Thoracic aorta (tissue), 2 donors: ENCODE measurements around the gene CLDN18. TPM values are rescaled to one million over a fixed set of nuclear protein-coding genes. Genes with fewer than 3 reads are reported as not detected.

ENCODE experiments used
- ATAC-seq: fragments of 150-250 bp; one replicate; pipeline ENCODE4 v1.8.0; 2017; ENCODE audit warnings: low read depth; ENCODE audit not compliant: insufficient number of reproducible peaks, low FRiP score
- DNase-seq: peaks from one replicate; pipeline ENCODE4 v3.0.0-alpha.2; 2020; ENCODE audit warnings: low spot score
- H3K27ac ChIP-seq, 2 donors: fragments of 200-600 bp; sonication (generic); 1 replicate in 1 of 2; 2 replicates in 1 of 2; pipeline ENCODE4 v1.5.1; 2016; ENCODE audit warnings: mild to moderate bottlenecking in 2 of 2, moderate library complexity in 2 of 2
- H3K27me3 ChIP-seq: fragments of 200-600 bp; sonication (generic); replicated peaks from 2 replicates; pipeline ENCODE4 v1.6.0; 2016; ENCODE audit warnings: mild to moderate bottlenecking; ENCODE audit not compliant: insufficient read depth
- H3K36me3 ChIP-seq: fragments of 200-600 bp; sonication (generic); one replicate; pipeline ENCODE4 v1.5.1; 2016
- H3K4me1 ChIP-seq, 2 donors: fragments of 200-600 bp; sonication (generic); 1 replicate in 1 of 2; 2 replicates in 1 of 2; pipeline versions ENCODE4 v1.5.1 to v1.6.0; 2016; ENCODE audit warnings: low read depth in 2 of 2, mild to moderate bottlenecking in 1 of 2; ENCODE audit not compliant: control insufficient read depth in 1 of 2
- H3K4me3 ChIP-seq: fragments of 200-600 bp; sonication (generic); 2 replicates; pipeline ENCODE4 v1.5.1; 2016; ENCODE audit warnings: mild to moderate bottlenecking
- H3K9me3 ChIP-seq: fragments of 200-600 bp; sonication (generic); 2 replicates; pipeline ENCODE4 v1.5.1; 2016
- CTCF ChIP-seq: fragments of 200-600 bp; sonication (generic); IDR thresholded peaks from one replicate; pipeline ENCODE4 v1.5.1; 2019; ENCODE audit warnings: antibody characterized with exemption
- total RNA-seq, 2 donors: library from RNA; depleted of rRNA; stranded (reverse); fragments of >200 nt; gene quantifications; one replicate each; pipeline versions ENCODE4 v1.1.0 to v1.2.3, GENCODE V29; 2016

CLDN18 gene
- total RNA-seq, 2 donors from 2014 or later, result 7.3 TPM; not detected in 1

- no peak for TF ChIP-seq CTCF
- Histone ChIP-seq H3K4me3 (no peak overlapping the region), H3K27me3 (no peaks in the 10 kb centered on the region), H3K36me3 (peaks cover 28% of the 10 kb centered on the region), H3K27ac (no peak overlapping the region), H3K4me1 (peaks cover 5 to 15% of the 10 kb centered on the region in 2 donors), H3K9me3 (no peaks in the 10 kb centered on the region)
- no peak for DNase-seq
- ATAC-seq, result no peak
Measured at GRCh38 chr3:138060792-138061191, 50.8 kb downstream of the CLDN18 start.

- no peak for ATAC-seq
Measured at GRCh38 chr3:138062037-138062436, 52.1 kb downstream of the CLDN18 start.

GRCh38 chr3:138062626-138063025 is 52.7 kb downstream of the CLDN18 start:
- H3K4me1 ChIP-seq, result peaks cover 5 to 15% of the 10 kb centered on the region in 2 donors
- no peak for TF ChIP-seq CTCF
- H3K27ac ChIP-seq, result no peak overlapping the region
- peaks cover 42% of the 10 kb centered on the region for H3K36me3 ChIP-seq
- H3K9me3 ChIP-seq, result no peaks in the 10 kb centered on the region
- H3K4me3 ChIP-seq, result no peak overlapping the region
- no peak for DNase-seq
- no peak for ATAC-seq
- H3K27me3 ChIP-seq, result no peaks in the 10 kb centered on the region

More at GRCh38 chr3:138062037-138062436, 52.1 kb downstream of the CLDN18 start:
- no peak for DNase-seq
- Histone ChIP-seq H3K4me1 (peaks cover 5 to 15% of the 10 kb centered on the region in 2 donors), H3K27ac (no peak overlapping the region), H3K9me3 (no peaks in the 10 kb centered on the region), H3K4me3 (no peak overlapping the region), H3K27me3 (no peaks in the 10 kb centered on the region), H3K36me3 (peaks cover 41% of the 10 kb centered on the region)
- no peak for TF ChIP-seq CTCF

- no peaks in the 10 kb centered on the region for H3K27me3 ChIP-seq
- H3K9me3 ChIP-seq, result no peaks in the 10 kb centered on the region
- DNase-seq, result no peak
- H3K4me3 ChIP-seq, result no peak overlapping the region
- ATAC-seq, result no peak
- no peak overlapping the region for H3K27ac ChIP-seq
- TF ChIP-seq CTCF, result no peak
- peaks cover 5 to 15% of the 10 kb centered on the region in 2 donors for H3K4me1 ChIP-seq
- H3K36me3 ChIP-seq, result peaks cover 48% of the 10 kb centered on the region
Measured at GRCh38 chr3:138063416-138063815, 53.5 kb downstream of the CLDN18 start.

- DNase-seq (no peak), ATAC-seq (no peak)
- Histone ChIP-seq H3K36me3 (peaks cover 48% of the 10 kb centered on the region), H3K9me3 (no peaks in the 10 kb centered on the region), H3K27ac (no peak overlapping the region), H3K27me3 (no peaks in the 10 kb centered on the region), H3K4me3 (no peak overlapping the region), H3K4me1 (no peaks in the 10 kb centered on the region)
- no peak for TF ChIP-seq CTCF
Measured at GRCh38 chr3:138065949-138066348, 56.0 kb downstream of the CLDN18 start.
